HEK293 (cell line): ENCODE data around the gene TNFAIP1.

Experiments
- ELK4 ChIP-seq: IDR thresholded peaks from 2 replicates; pipeline ENCODE4 v1.6.1; 2011; ENCODE audit warnings: mild to moderate bottlenecking, low read depth, low read length, borderline replicate concordance
- HOXA7 ChIP-seq: sonication (generic); formaldehyde crosslinking; IDR thresholded peaks from 2 replicates; pipeline ENCODE4 v1.8.1; 2022; ENCODE audit warnings: missing genetic modification reagents, borderline replicate concordance
- PRDM10 ChIP-seq: fragments of 450-650 bp; formaldehyde crosslinking; IDR thresholded peaks from 2 replicates; pipeline ENCODE4 v1.5.1; 2016; ENCODE audit warnings: missing biosample characterization, missing genetic modification characterization
- SP2 ChIP-seq: fragments of 450-650 bp; formaldehyde crosslinking; IDR thresholded peaks from 2 replicates; pipeline ENCODE4 v1.5.1; 2016; ENCODE audit warnings: missing biosample characterization, missing genetic modification characterization
- ZBTB21 ChIP-seq: fragments of 450-650 bp; formaldehyde crosslinking; IDR thresholded peaks from 2 replicates; pipeline ENCODE4 v1.5.1; 2017; ENCODE audit warnings: missing biosample characterization, missing genetic modification characterization
- ZBTB7A ChIP-seq: fragments of 450-650 bp; formaldehyde crosslinking; IDR thresholded peaks from 2 replicates; pipeline ENCODE4 v1.5.1; 2016; ENCODE audit warnings: low read depth, missing biosample characterization, missing genetic modification characterization
- ZBTB8A ChIP-seq: fragments of 450-650 bp; formaldehyde crosslinking; IDR thresholded peaks from 2 replicates; pipeline ENCODE4 v1.5.1; 2016; ENCODE audit warnings: missing biosample characterization, missing genetic modification characterization
- ZNF146 ChIP-seq: fragments of 450-650 bp; formaldehyde crosslinking; IDR thresholded peaks from 2 replicates; pipeline ENCODE4 v1.5.1; 2016; ENCODE audit warnings: missing biosample characterization, missing genetic modification characterization
- ZNF37A ChIP-seq: fragments of 450-650 bp; IDR thresholded peaks from 2 replicates; pipeline ENCODE4 v1.5.1; 2018; ENCODE audit warnings: missing biosample characterization, missing genetic modification characterization
- ZNF580 ChIP-seq: fragments of 450-650 bp; formaldehyde crosslinking; IDR thresholded peaks from 2 replicates; pipeline ENCODE4 v1.5.1; 2016; ENCODE audit warnings: missing biosample characterization, missing genetic modification characterization
- ZNF621 ChIP-seq: fragments of 450-650 bp; formaldehyde crosslinking; IDR thresholded peaks from 2 replicates; pipeline ENCODE4 v1.5.1; 2017; ENCODE audit warnings: missing biosample characterization, missing genetic modification characterization
- TF ChIP-seq, protein P1 (sequence below): fragments of 450-650 bp; formaldehyde crosslinking; optimal IDR thresholded peaks from 2 replicates; pipeline ENCODE3; 2016; ENCODE audit warnings: missing biosample characterization, mild to moderate bottlenecking, missing genetic modification characterization
- TF ChIP-seq, protein P2 (sequence below): fragments of 450-650 bp; formaldehyde crosslinking; IDR thresholded peaks from 2 replicates; pipeline ENCODE4 v1.5.1; 2016; ENCODE audit warnings: missing biosample characterization, missing genetic modification characterization

DNA sequence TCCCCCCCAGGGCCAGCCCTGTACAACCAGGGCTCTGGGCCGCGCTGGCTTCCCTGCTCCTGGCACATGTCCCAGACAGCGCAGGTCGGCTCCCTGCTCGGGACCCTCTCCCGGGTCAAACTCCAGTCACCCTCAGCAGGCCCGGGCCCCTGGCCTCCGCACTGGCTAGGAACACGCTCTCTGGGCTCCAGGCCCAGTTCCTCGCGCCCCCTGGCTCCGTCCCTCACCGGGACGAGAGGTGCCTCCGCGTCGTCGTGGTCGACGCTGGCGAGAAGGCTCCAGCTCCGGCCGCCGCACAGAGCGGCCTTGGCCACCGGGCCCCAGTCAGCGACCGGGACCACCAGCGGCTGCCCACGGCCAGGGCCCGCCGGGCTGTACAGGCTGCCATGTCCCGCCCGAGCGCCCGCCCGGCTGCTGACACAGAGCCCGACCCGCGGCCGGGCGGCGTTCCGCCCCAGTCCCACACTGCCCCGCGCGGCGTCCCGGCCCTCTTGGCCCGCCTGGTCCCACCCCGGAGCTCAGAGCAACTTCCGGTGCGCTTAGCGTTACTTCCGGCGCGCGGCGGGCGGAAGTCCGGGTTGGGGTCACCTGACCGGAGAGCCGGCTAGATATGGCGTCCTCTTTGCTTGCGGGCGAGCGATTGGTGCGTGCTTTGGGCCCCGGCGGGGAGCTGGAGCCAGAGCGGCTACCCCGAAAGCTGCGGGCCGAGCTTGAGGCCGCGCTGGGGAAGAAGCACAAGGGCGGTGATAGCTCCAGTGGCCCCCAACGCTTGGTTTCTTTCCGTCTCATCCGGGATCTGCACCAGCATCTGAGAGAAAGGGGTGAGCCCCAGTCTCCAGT, 21.7 kb downstream of the TNFAIP1 start, which contains the start of gene POLDIP2:
- TF ChIP-seq ZNF146 (tag by site-specific recombination) (no peak), ZNF580 (tag by site-specific recombination) (peak; percentile 99), PRDM10 (tag by site-specific recombination) (no peak), SP2 (tag by site-specific recombination) (peak; percentile 96), ZNF621 (no peak), ELK4 (peak; percentile 82; the same call in 1 of the 2 replicates), ZNF37A (tag by site-specific recombination) (0 out of 2 replicates have a peak, but pooled peaks have one; percentile 26), ZBTB8A (tag by site-specific recombination) (peak; percentile 90), HOXA7 (CRISPR knock-in tag) (peak; percentile 85; the same call in 1 of the 2 replicates), ZBTB21 (tag by site-specific recombination) (peak; percentile 54; the same call in 1 of the 2 replicates), ZBTB7A (tag by site-specific recombination) (no peak)
- TF ChIP-seq, protein P1, sequence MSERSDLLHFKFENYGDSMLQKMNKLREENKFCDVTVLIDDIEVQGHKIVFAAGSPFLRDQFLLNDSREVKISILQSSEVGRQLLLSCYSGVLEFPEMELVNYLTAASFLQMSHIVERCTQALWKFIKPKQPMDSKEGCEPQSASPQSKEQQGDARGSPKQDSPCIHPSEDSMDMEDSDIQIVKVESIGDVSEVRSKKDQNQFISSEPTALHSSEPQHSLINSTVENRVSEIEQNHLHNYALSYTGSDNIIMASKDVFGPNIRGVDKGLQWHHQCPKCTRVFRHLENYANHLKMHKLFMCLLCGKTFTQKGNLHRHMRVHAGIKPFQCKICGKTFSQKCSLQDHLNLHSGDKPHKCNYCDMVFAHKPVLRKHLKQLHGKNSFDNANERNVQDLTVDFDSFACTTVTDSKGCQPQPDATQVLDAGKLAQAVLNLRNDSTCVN (tag by site-specific recombination): peak; percentile 53
- TF ChIP-seq, protein P2, sequence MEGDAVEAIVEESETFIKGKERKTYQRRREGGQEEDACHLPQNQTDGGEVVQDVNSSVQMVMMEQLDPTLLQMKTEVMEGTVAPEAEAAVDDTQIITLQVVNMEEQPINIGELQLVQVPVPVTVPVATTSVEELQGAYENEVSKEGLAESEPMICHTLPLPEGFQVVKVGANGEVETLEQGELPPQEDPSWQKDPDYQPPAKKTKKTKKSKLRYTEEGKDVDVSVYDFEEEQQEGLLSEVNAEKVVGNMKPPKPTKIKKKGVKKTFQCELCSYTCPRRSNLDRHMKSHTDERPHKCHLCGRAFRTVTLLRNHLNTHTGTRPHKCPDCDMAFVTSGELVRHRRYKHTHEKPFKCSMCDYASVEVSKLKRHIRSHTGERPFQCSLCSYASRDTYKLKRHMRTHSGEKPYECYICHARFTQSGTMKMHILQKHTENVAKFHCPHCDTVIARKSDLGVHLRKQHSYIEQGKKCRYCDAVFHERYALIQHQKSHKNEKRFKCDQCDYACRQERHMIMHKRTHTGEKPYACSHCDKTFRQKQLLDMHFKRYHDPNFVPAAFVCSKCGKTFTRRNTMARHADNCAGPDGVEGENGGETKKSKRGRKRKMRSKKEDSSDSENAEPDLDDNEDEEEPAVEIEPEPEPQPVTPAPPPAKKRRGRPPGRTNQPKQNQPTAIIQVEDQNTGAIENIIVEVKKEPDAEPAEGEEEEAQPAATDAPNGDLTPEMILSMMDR (tag by site-specific recombination): no peak
